ENCODE measurements around the gene CHCHD10.

DNA sequence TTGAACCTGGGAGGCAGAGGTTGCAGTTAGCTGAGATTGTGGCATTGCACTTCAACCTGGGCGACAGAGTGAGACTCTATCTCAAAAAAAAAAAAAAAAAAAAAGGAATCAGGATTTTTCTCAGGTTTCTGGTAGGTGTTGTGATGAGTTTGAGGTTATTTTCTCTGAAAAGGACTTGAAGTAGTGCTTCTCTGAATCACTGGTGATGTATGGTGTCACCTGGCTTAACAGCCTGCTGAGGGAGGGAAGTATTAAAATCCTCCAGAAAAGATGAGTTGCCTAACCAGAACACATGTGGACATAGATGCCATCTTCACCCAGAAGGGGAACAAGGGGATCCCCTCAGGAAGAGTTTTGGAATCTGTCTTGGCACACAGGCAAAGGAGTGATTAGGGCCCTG is 39.1 kb upstream of the CHCHD10 start:
- no peak for TF ChIP-seq SNAI2 (CRISPR knock-in tag; IDR thresholded peaks at IDR 0.05)
- TF ChIP-seq PATZ1 (CRISPR knock-in tag; IDR thresholded peaks at IDR 0.05; ENCODE audit: borderline replicate concordance): no peak
- TF ChIP-seq OSR1 (CRISPR knock-in tag; IDR thresholded peaks at IDR 0.05): no peak
- no peak for TF ChIP-seq POU6F1 (CRISPR knock-in tag; IDR thresholded peaks at IDR 0.05; ENCODE audit: borderline replicate concordance, low read depth)
- TF ChIP-seq CREB5 (CRISPR knock-in tag; IDR thresholded peaks at IDR 0.05; ENCODE audit: low read depth): no peak
- TF ChIP-seq ZFP30 (CRISPR knock-in tag; IDR thresholded peaks at IDR 0.05): no peak

Data from SK-N-SH treated with all-trans-retinoic acid at 6 μM for 48 hours (cell line).